ENCODE data around the gene TBL1XR1.

The TBL1XR1 gene

GRCh38 chr3:176995946-176996345, 201.3 kb downstream of the TBL1XR1 start:
- DNase-seq, result no peak

- DNase-seq, result no peak
These were observed 202.1 kb downstream of the TBL1XR1 start for GRCh38 chr3:176994891-176995781.

GRCh38 chr3:176994393-176994792, 202.9 kb downstream of the TBL1XR1 start:
- DNase-seq, result no peak

- no peak for DNase-seq
These were observed 204.3 kb downstream of the TBL1XR1 start for GRCh38 chr3:176992978-176993377.

GRCh38 chr3:176992565-176992964, 204.7 kb downstream of the TBL1XR1 start:
- DNase-seq, result no peak

GRCh38 chr3:176988795-176989194, 208.5 kb downstream of the TBL1XR1 start:
- no peak for DNase-seq

GRCh38 chr3:176987901-176988650, 209.2 kb downstream of the TBL1XR1 start:
- DNase-seq, result no peak

GRCh38 chr3:176978441-176978840, 218.8 kb downstream of the TBL1XR1 start:
- DNase-seq, result no peak

GRCh38 chr3:176977331-176977730, 220.0 kb downstream of the TBL1XR1 start:
- DNase-seq, result no peak

GRCh38 chr3:176976586-176976985, 220.7 kb downstream of the TBL1XR1 start:
- no peak for DNase-seq

- no peak for DNase-seq
These were observed 223.0 kb downstream of the TBL1XR1 start for GRCh38 chr3:176974279-176974678.

GRCh38 chr3:176971613-176972174, 225.6 kb downstream of the TBL1XR1 start:
- DNase-seq, result no peak

GRCh38 chr3:176970770-176971169, 226.5 kb downstream of the TBL1XR1 start:
- no peak for DNase-seq

- DNase-seq, result no peak
These were observed 227.8 kb downstream of the TBL1XR1 start for GRCh38 chr3:176969506-176969905.
